HEK293T (cell line): ENCODE data around the gene HYCC1.

Experiments
- ARNT ChIP-seq: fragments of 450-650 bp; IDR thresholded peaks from 2 replicates; pipeline ENCODE4 v1.6.1; 2017; ENCODE audit warnings: mild to moderate bottlenecking
- CTBP1 ChIP-seq: fragments of 450-650 bp; IDR thresholded peaks from 2 replicates; pipeline ENCODE4 v1.6.1; 2016; ENCODE audit warnings: borderline replicate concordance
- ELF4 ChIP-seq: fragments of 450-650 bp; IDR thresholded peaks from 2 replicates; pipeline ENCODE4 v1.6.1; 2017; ENCODE audit warnings: antibody characterized with exemption
- FOXK2 ChIP-seq: fragments of 450-650 bp; IDR thresholded peaks from 2 replicates; pipeline ENCODE4 v1.6.1; 2016; ENCODE audit warnings: mild to moderate bottlenecking
- FOXM1 ChIP-seq: fragments of 450-650 bp; IDR thresholded peaks from 2 replicates; pipeline ENCODE4 v1.6.1; 2017; ENCODE audit warnings: mild to moderate bottlenecking, borderline replicate concordance
- L3MBTL2 ChIP-seq: fragments of 450-650 bp; conservative IDR thresholded peaks from 2 replicates; pipeline ENCODE4 v1.6.1; 2016; ENCODE audit warnings: mild to moderate bottlenecking
- SP1 ChIP-seq: fragments of 450-650 bp; IDR thresholded peaks from 2 replicates; pipeline ENCODE4 v1.6.1; 2017
- SUZ12 ChIP-seq: fragments of 450-650 bp; IDR thresholded peaks from 2 replicates; pipeline ENCODE4 v1.6.1; 2016; ENCODE audit warnings: mild to moderate bottlenecking
- TARDBP ChIP-seq: fragments of 450-650 bp; IDR thresholded peaks from 2 replicates; pipeline ENCODE4 v1.6.1; 2016
- ZNF384 ChIP-seq: fragments of 450-650 bp; IDR thresholded peaks from 2 replicates; pipeline ENCODE4 v1.6.1; 2016

DNA sequence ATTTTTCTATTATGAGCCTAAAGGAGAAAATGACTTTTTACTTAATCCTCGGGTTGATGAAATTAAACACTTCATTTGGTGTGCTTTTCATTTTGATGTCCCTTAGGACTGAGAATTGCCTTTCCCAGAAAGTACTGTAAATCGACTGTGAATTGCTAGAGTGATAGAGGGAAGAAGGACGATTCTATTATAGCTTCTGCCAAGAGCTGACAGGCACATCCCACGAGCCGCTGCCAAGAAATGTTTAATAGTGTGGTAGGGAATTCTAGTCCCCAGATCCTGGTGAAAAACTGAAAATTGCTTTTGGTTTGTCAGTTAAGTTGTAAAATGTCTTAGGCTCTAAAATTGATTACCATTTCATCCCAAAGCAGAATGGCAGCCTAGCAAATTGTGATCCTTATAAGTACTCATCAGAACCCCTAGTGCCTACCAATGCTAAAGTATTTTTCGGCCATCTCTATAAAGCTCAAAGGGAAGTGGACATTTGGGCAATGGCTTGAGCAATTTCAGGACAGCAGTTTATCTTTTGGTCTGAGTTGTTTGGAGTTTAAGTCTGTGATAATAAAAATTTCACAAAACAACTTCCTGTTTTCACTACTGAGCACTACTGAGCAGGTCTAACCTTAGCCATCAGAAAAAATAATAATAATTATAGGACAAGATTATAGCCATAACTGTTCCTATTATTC, 44.6 kb upstream of the HYCC1 start:
- no peak for TF ChIP-seq ZNF384
- no peak for TF ChIP-seq SUZ12
- no peak for TF ChIP-seq ELF4
- no peak for TF ChIP-seq SP1
- TF ChIP-seq L3MBTL2 = no peak
- no peak for TF ChIP-seq TARDBP
- no peak for TF ChIP-seq CTBP1
- no peak for TF ChIP-seq FOXK2
- no peak for TF ChIP-seq FOXM1
- TF ChIP-seq ARNT = no peak
